HepG2 (cell line): Measurements from ENCODE around the gene MARCHF5. TPM values are rescaled to one million over a fixed set of nuclear protein-coding genes. Genes with fewer than 3 reads are reported as not detected.
A peak's percentile ranks its signal among the peaks of the same experiment; 100 is the strongest.

Experiments used
- ATF7 ChIP-seq, 2 experiments: fragments of 450-650 bp in 1 of 2; sonication (generic) in 1 of 2; formaldehyde crosslinking in 1 of 2; IDR thresholded peaks; 2 replicates each; pipeline versions ENCODE4 v1.4.0 to v1.6.1; 2016 to 2020; ENCODE audit warnings: antibody characterized with exemption in 1 of 2, mild to moderate bottlenecking in 1 of 2, missing genetic modification reagents in 1 of 2
- FOXA3 ChIP-seq: IDR thresholded peaks from 2 replicates; pipeline ENCODE4 v1.6.1; 2016; ENCODE audit warnings: missing genetic modification reagents, missing compliant biosample characterization
- GTF3A ChIP-seq: sonication (generic); formaldehyde crosslinking; conservative IDR thresholded peaks from 2 replicates; pipeline ENCODE4 v1.4.0; 2020; ENCODE audit warnings: mild to moderate bottlenecking, missing genetic modification reagents
- KAT8 ChIP-seq: IDR thresholded peaks from 2 replicates; pipeline ENCODE4 v1.6.1; 2016; ENCODE audit warnings: missing genetic modification reagents, missing compliant biosample characterization
- MAFK ChIP-seq, 2 experiments: IDR thresholded peaks in 1 of 2; conservative IDR thresholded peaks in 1 of 2; 2 replicates each; pipeline ENCODE4 v1.6.1; 2011; ENCODE audit warnings: improper control_type of control experiment in 2 of 2, low read length in 2 of 2
- NCOA1 ChIP-seq: sonication (generic); formaldehyde crosslinking; IDR thresholded peaks from 2 replicates; pipeline ENCODE4 v1.9.0; 2021; ENCODE audit warnings: missing genetic modification reagents
- NFE2L2 ChIP-seq: fragments of 150-350 bp; IDR thresholded peaks from 2 replicates; pipeline ENCODE4 v1.6.1; 2014; ENCODE audit warnings: low read length
- NFKBIZ ChIP-seq: IDR thresholded peaks from 2 replicates; pipeline ENCODE4 v1.6.1; 2018; ENCODE audit warnings: missing genetic modification reagents, missing compliant biosample characterization
- SMAD3 ChIP-seq: sonication (generic); formaldehyde crosslinking; IDR thresholded peaks from 2 replicates; pipeline ENCODE4 v1.4.0; 2020; ENCODE audit warnings: missing genetic modification reagents
- SMARCE1 ChIP-seq: fragments of 450-650 bp; IDR thresholded peaks from 2 replicates; pipeline ENCODE4 v1.6.1; 2017; ENCODE audit warnings: borderline replicate concordance
- ZBTB42 ChIP-seq: sonication (generic); formaldehyde crosslinking; IDR thresholded peaks from 2 replicates; pipeline ENCODE4 v1.5.0; 2020; ENCODE audit warnings: mild to moderate bottlenecking, missing genetic modification reagents
- ZNF577 ChIP-seq: sonication (generic); formaldehyde crosslinking; IDR thresholded peaks from 2 replicates; pipeline ENCODE4 v1.4.0; 2020; ENCODE audit warnings: mild to moderate bottlenecking, low read depth, missing genetic modification reagents, borderline replicate concordance
- ZNF713 ChIP-seq: sonication (generic); formaldehyde crosslinking; IDR thresholded peaks from 2 replicates; pipeline ENCODE4 v1.4.0; 2020; ENCODE audit warnings: mild to moderate bottlenecking, missing genetic modification reagents
- ZNF768 ChIP-seq: sonication (generic); formaldehyde crosslinking; IDR thresholded peaks from 2 replicates; pipeline ENCODE4 v1.4.0; 2020; ENCODE audit warnings: missing genetic modification reagents
- ZNF816 ChIP-seq: sonication (generic); formaldehyde crosslinking; IDR thresholded peaks from 2 replicates; pipeline ENCODE4 v1.8.0; 2022; ENCODE audit warnings: missing genetic modification reagents, mild to moderate bottlenecking, borderline replicate concordance
- ZNF883 ChIP-seq: sonication (generic); formaldehyde crosslinking; IDR thresholded peaks from 2 replicates; pipeline ENCODE4 v1.5.1; 2020; ENCODE audit warnings: mild to moderate bottlenecking, missing genetic modification reagents; ENCODE audit errors: not compliant biosample characterization
- ZSCAN31 ChIP-seq: sonication (generic); formaldehyde crosslinking; IDR thresholded peaks from 2 replicates; pipeline ENCODE4 v1.5.0; 2020; ENCODE audit warnings: low read depth, mild to moderate bottlenecking, missing genetic modification reagents
- polyA plus RNA-seq, 8 experiments: library from polyadenylated mRNA; depleted of rRNA in 3 of 8; stranded (reverse) in 7 of 8; unstranded in 1 of 8; fragments of >200 nt; fragmentation: Illumina TruSeq in 4 of 8; extraction: Trizol in 4 of 8; gene quantifications; 2 replicates each; pipeline versions ENCODE4 v1.2.1 to v1.2.3, GENCODE V29; 2011 to 2016; ENCODE audit warnings: low read depth in 4 of 8, missing spikeins in 1 of 8, mixed read lengths in 1 of 8; ENCODE audit not compliant: insufficient read depth in 1 of 8
- total RNA-seq, 5 experiments: library from RNA; depleted of rRNA; stranded (reverse); fragments of >200 nt; fragmentation: Illumina TruSeq; extraction: Trizol; gene quantifications; 2 replicates each; pipeline ENCODE4 v1.2.3, GENCODE V29; 2016; ENCODE audit warnings: low read depth in 1 of 5
- TF ChIP-seq, protein P1 (sequence below), 2 experiments: IDR thresholded peaks; 2 replicates each; pipeline ENCODE4 v1.6.1; 2011 to 2012; ENCODE audit warnings: low read length in 2 of 2, borderline replicate concordance in 1 of 2, low read depth in 1 of 2, mild to moderate bottlenecking in 1 of 2, moderate library complexity in 1 of 2
- TF ChIP-seq, protein P2 (sequence below): sonication (generic); formaldehyde crosslinking; IDR thresholded peaks from 2 replicates; pipeline ENCODE4 v1.5.0; 2020; ENCODE audit warnings: mild to moderate bottlenecking, missing genetic modification reagents
- TF ChIP-seq, protein P3 (sequence below): sonication (generic); formaldehyde crosslinking; IDR thresholded peaks from 2 replicates; pipeline ENCODE4 v1.5.1; 2020; ENCODE audit warnings: missing genetic modification reagents, mild to moderate bottlenecking, borderline replicate concordance
- TF ChIP-seq, protein P4 (sequence below): sonication (generic); formaldehyde crosslinking; IDR thresholded peaks from 2 replicates; pipeline ENCODE4 v1.4.0; 2020; ENCODE audit warnings: missing genetic modification reagents, borderline replicate concordance

MARCHF5 gene
- total and polyA plus RNA-seq, 2 of the 13 experiments (the other 11 are each of a cell fraction or from before 2014, with no cell fraction given): 19.4 to 21.0 TPM

DNA sequence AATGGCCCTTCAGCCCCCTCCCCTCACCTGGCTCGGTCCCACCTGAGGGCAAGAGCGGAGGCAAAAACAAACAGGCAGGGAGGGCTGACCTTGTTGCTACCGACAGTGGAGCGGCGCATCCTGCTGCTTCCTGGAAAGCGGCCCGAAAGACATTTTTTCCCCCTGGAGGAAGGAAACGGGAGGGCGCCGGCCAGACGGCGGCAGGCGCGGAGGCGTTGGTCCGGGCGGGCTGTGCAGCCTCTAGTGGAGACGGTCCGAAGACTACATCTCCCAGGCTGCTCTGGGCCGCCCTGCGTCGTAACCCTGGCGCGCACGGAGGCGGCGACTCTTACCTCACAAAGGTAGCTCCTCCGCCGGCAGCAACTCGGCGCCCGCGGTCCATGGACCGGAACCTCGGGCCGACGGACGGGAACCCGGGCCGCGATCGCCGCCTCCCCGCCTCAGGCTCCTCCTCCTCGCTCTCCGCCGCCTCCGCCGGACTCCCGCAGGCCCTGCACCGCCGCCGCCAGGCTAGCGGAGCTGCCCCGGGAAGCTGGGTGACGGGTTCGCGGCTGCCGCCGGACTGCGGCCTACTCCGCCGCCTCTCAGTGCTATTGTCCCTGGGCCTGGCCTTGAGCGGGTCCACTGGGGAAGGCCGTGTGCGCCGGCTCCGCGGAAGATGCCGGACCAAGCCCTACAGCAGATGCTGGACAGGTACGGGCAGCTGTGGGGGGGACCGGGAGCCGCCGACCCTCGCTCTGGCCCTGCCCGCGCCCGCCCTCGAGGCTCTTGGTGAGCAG is at the start of gene MARCHF5, which contains the start of gene CPEB3 (continued):
- TF ChIP-seq, protein P1, sequence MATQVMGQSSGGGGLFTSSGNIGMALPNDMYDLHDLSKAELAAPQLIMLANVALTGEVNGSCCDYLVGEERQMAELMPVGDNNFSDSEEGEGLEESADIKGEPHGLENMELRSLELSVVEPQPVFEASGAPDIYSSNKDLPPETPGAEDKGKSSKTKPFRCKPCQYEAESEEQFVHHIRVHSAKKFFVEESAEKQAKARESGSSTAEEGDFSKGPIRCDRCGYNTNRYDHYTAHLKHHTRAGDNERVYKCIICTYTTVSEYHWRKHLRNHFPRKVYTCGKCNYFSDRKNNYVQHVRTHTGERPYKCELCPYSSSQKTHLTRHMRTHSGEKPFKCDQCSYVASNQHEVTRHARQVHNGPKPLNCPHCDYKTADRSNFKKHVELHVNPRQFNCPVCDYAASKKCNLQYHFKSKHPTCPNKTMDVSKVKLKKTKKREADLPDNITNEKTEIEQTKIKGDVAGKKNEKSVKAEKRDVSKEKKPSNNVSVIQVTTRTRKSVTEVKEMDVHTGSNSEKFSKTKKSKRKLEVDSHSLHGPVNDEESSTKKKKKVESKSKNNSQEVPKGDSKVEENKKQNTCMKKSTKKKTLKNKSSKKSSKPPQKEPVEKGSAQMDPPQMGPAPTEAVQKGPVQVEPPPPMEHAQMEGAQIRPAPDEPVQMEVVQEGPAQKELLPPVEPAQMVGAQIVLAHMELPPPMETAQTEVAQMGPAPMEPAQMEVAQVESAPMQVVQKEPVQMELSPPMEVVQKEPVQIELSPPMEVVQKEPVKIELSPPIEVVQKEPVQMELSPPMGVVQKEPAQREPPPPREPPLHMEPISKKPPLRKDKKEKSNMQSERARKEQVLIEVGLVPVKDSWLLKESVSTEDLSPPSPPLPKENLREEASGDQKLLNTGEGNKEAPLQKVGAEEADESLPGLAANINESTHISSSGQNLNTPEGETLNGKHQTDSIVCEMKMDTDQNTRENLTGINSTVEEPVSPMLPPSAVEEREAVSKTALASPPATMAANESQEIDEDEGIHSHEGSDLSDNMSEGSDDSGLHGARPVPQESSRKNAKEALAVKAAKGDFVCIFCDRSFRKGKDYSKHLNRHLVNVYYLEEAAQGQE (IDR thresholded peaks at IDR 0.05; ENCODE audit: borderline replicate concordance in 1 of 2, low read depth in 1 of 2, low read length in 2 of 2): no peak
- no peak for TF ChIP-seq SMAD3
- TF ChIP-seq KAT8 (CRISPR knock-in tag): peak; percentile 81
- no peak for TF ChIP-seq ZNF577 (CRISPR knock-in tag)
- TF ChIP-seq ZNF816 (CRISPR knock-in tag): no peak
- TF ChIP-seq NFKBIZ (CRISPR knock-in tag): peak; percentile 72; the same call in 1 of the 2 replicates
- TF ChIP-seq ZNF883 (CRISPR knock-in tag): no peak
- TF ChIP-seq, protein P2, sequence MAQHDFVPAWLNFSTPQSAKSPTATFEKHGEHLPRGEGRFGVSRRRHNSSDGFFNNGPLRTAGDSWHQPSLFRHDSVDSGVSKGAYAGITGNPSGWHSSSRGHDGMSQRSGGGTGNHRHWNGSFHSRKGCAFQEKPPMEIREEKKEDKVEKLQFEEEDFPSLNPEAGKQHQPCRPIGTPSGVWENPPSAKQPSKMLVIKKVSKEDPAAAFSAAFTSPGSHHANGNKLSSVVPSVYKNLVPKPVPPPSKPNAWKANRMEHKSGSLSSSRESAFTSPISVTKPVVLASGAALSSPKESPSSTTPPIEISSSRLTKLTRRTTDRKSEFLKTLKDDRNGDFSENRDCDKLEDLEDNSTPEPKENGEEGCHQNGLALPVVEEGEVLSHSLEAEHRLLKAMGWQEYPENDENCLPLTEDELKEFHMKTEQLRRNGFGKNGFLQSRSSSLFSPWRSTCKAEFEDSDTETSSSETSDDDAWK (CRISPR knock-in tag): no peak
- TF ChIP-seq, protein P3, sequence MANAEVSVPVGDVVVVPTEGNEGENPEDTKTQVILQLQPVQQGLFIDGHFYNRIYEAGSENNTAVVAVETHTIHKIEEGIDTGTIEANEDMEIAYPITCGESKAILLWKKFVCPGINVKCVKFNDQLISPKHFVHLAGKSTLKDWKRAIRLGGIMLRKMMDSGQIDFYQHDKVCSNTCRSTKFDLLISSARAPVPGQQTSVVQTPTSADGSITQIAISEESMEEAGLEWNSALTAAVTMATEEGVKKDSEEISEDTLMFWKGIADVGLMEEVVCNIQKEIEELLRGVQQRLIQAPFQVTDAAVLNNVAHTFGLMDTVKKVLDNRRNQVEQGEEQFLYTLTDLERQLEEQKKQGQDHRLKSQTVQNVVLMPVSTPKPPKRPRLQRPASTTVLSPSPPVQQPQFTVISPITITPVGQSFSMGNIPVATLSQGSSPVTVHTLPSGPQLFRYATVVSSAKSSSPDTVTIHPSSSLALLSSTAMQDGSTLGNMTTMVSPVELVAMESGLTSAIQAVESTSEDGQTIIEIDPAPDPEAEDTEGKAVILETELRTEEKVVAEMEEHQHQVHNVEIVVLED (CRISPR knock-in tag): peak; percentile 99
- TF ChIP-seq, protein P4, sequence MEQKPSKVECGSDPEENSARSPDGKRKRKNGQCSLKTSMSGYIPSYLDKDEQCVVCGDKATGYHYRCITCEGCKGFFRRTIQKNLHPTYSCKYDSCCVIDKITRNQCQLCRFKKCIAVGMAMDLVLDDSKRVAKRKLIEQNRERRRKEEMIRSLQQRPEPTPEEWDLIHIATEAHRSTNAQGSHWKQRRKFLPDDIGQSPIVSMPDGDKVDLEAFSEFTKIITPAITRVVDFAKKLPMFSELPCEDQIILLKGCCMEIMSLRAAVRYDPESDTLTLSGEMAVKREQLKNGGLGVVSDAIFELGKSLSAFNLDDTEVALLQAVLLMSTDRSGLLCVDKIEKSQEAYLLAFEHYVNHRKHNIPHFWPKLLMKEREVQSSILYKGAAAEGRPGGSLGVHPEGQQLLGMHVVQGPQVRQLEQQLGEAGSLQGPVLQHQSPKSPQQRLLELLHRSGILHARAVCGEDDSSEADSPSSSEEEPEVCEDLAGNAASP (CRISPR knock-in tag): 0 out of 2 replicates have a peak, but pooled peaks have one; percentile 34
- TF ChIP-seq FOXA3 (CRISPR knock-in tag): peak; percentile 57; the same call in 1 of the 2 replicates
- peak; percentile 77 for TF ChIP-seq ZNF768 (CRISPR knock-in tag)
- no peak for TF ChIP-seq NFE2L2
- TF ChIP-seq SMARCE1: no peak
- no peak for TF ChIP-seq MAFK (conservative IDR thresholded peaks at IDR 0.05 in 1 of 2, IDR thresholded peaks at IDR 0.05 in 1 of 2; ENCODE audit: low read length in 2 of 2)
- 0 out of 2 replicates have a peak, but pooled peaks have one; percentile 67 for TF ChIP-seq ZSCAN31 (CRISPR knock-in tag)
- peak; percentile 84 for TF ChIP-seq GTF3A
- 0 out of 2 replicates have a peak, but pooled peaks have one; percentile 37 for TF ChIP-seq ZNF713 (CRISPR knock-in tag)
- TF ChIP-seq NCOA1 (CRISPR knock-in tag): no peak
- no peak for TF ChIP-seq ZBTB42 (CRISPR knock-in tag)
- no peak for TF ChIP-seq ATF7 (IDR thresholded peaks at IDR 0.05)
- TF ChIP-seq ATF7 (CRISPR knock-in tag; IDR thresholded peaks at IDR 0.05): peak; percentile 63; the same call in 1 of the 2 replicates
